SHP77 treated with DMSO at 0.1 percent for 48 hours (cell line): ENCODE data around the gene UNK.
"Not testable (repeated sequence)": the region's sequence is repeated elsewhere in the genome, so short reads cannot be mapped to it uniquely, and the experiment has no call there.

ENCODE experiments used
- DNase-seq: peaks from one replicate; lab custom pipeline; 2025; lab: John Stamatoyannopoulos, UW

Gene UNK

GRCh38 chr17:75773808-75774470 lies 10.7 kb upstream of the UNK start:
- DNase-seq: no peak

- no peak for DNase-seq
Observed at GRCh38 chr17:75774471-75774990, 10.1 kb upstream of the UNK start.

GRCh38 chr17:75774991-75775668 lies 9.5 kb upstream of the UNK start:
- DNase-seq: no peak

- no peak for DNase-seq
Observed at GRCh38 chr17:75776386-75777295, 8.0 kb upstream of the UNK start.

- no peak for DNase-seq
Observed at GRCh38 chr17:75777296-75777922, 7.2 kb upstream of the UNK start.

- DNase-seq: not testable (repeated sequence)
Observed at GRCh38 chr17:75778066-75778860, 6.3 kb upstream of the UNK start.

- DNase-seq: no peak
Observed at GRCh38 chr17:75778861-75779249, 5.8 kb upstream of the UNK start.

GRCh38 chr17:75779250-75779986 lies 5.2 kb upstream of the UNK start:
- peak; percentile 100 for DNase-seq

GRCh38 chr17:75779987-75780889 lies 4.4 kb upstream of the UNK start:
- no peak for DNase-seq

- peak; percentile 50 for DNase-seq
Observed at GRCh38 chr17:75783069-75783783, 1.4 kb upstream of the UNK start.

- peak; percentile 83 for DNase-seq
Observed at GRCh38 chr17:75783803-75784472, 668 bp upstream of the UNK start.

GRCh38 chr17:75785016-75785890 lies 647 bp downstream of the UNK start:
- peak; percentile 93 for DNase-seq

GRCh38 chr17:75791254-75791653 lies 6.6 kb downstream of the UNK start:
- no peak for DNase-seq

GRCh38 chr17:75793460-75793859 lies 8.9 kb downstream of the UNK start:
- DNase-seq: no peak

GRCh38 chr17:75795820-75796607 lies 11.4 kb downstream of the UNK start:
- DNase-seq: no peak

GRCh38 chr17:75799402-75799801 lies 14.8 kb downstream of the UNK start:
- no peak for DNase-seq
